OCI-LY1 (cell line): Measurements from ENCODE around the gene CFAP91.

Experiments
- CTCF ChIP-seq: fragments of 200-600 bp; sonication (generic), shearing (Covaris generic); IDR thresholded peaks from 2 replicates; pipeline ENCODE4 v1.5.1; 2017; ENCODE audit warnings: mild to moderate bottlenecking, antibody characterized with exemption, low read length, moderate library complexity, mixed read lengths
- EZH2 ChIP-seq: fragments of 200-600 bp; sonication (generic), shearing (Covaris generic); IDR thresholded peaks from 2 replicates; pipeline ENCODE4 v1.8.0; 2017; ENCODE audit warnings: borderline replicate concordance, mixed run types, mild to moderate bottlenecking, antibody characterized with exemption, low read length, moderate library complexity, mixed read lengths

- no peak for TF ChIP-seq CTCF
- TF ChIP-seq EZH2: no peak
Observed at GRCh38 chr3:119738741-119739140, 35.9 kb downstream of the CFAP91 start.
